ENCODE data around the gene TMC7. TPM values are rescaled to one million over a fixed set of nuclear protein-coding genes. Genes with fewer than 3 reads are reported as not detected.
A peak's percentile ranks its signal among the peaks of the same experiment; 100 is the strongest.

TMC7 gene
- total and polyA plus RNA-seq, 2 of the 13 experiments (the other 11 are each of a cell fraction or from before 2014, with no cell fraction given), result 1.2 to 5.1 TPM

GRCh38 chr16:19086322-19087199, 102.8 kb downstream of the TMC7 start (continued):
- no peak for TF ChIP-seq ZUFSP (CRISPR knock-in tag; IDR thresholded peaks at IDR 0.05; ENCODE audit: borderline replicate concordance)
- TF ChIP-seq ZNF614 (CRISPR knock-in tag; IDR thresholded peaks at IDR 0.05; ENCODE audit: borderline replicate concordance), result peak; percentile 86
- TF ChIP-seq ZNF143 (CRISPR knock-in tag; IDR thresholded peaks at IDR 0.05), result peak; percentile 66; the same call in 1 of the 2 replicates
- TF ChIP-seq EZH2 (conservative IDR thresholded peaks at IDR 0.05; ENCODE audit: low read depth, low read length), result no peak
- peak; percentile 86 for TF ChIP-seq ZNF407 (CRISPR knock-in tag; IDR thresholded peaks at IDR 0.05; ENCODE audit: not compliant biosample characterization)
- TF ChIP-seq ZNF253 (CRISPR knock-in tag; IDR thresholded peaks at IDR 0.05; ENCODE audit: borderline replicate concordance), result no peak
- no peak for TF ChIP-seq ZNF549 (CRISPR knock-in tag; IDR thresholded peaks at IDR 0.05)
- TF ChIP-seq THAP8 (CRISPR knock-in tag; IDR thresholded peaks at IDR 0.05; ENCODE audit: borderline replicate concordance), result no peak
- no peak for TF ChIP-seq ZNF737 (CRISPR knock-in tag; IDR thresholded peaks at IDR 0.05; ENCODE audit: borderline replicate concordance)
- peak; percentile 65; the same call in 1 of the 2 replicates for TF ChIP-seq ZNF552 (CRISPR knock-in tag; IDR thresholded peaks at IDR 0.05; ENCODE audit: borderline replicate concordance)
- no peak; the same call in 1 of the 2 replicates for TF ChIP-seq ZBTB39 (CRISPR knock-in tag; IDR thresholded peaks at IDR 0.05)
- 0 out of 2 replicates have a peak, but pooled peaks have one; percentile 21 for TF ChIP-seq RORA (CRISPR knock-in tag; IDR thresholded peaks at IDR 0.05)
- TF ChIP-seq MATR3 (CRISPR knock-in tag; IDR thresholded peaks at IDR 0.05), result no peak
- 0 out of 2 replicates have a peak, but pooled peaks have one; percentile 59 for TF ChIP-seq TBP (CRISPR knock-in tag; IDR thresholded peaks at IDR 0.05)
- no peak; the same call in 1 of the 2 replicates for TF ChIP-seq TMF1 (CRISPR knock-in tag; IDR thresholded peaks at IDR 0.05; ENCODE audit: low read depth)
